OCI-LY3 (cell line): ENCODE results near the gene CAMKK1.

Source experiments
- CTCF ChIP-seq: fragments of 200-600, 300-600 bp; sonication (generic); IDR thresholded peaks from 2 replicates; pipeline ENCODE4 v1.5.1; 2014; ENCODE audit warnings: antibody characterized with exemption, low read length, low read depth
- EZH2phosphoT487 ChIP-seq: fragments of 200-600 bp; shearing (Covaris generic); IDR thresholded peaks from 2 replicates; pipeline ENCODE4 v1.6.1; 2018; ENCODE audit warnings: antibody characterized with exemption, mixed run types, low read depth

GRCh38 chr17:3867606-3868005, 25.2 kb downstream of the CAMKK1 start:
- TF ChIP-seq CTCF = no peak
- no peak for TF ChIP-seq EZH2phosphoT487
